ENCODE results near the gene PLK2.

The PLK2 gene

DNA sequence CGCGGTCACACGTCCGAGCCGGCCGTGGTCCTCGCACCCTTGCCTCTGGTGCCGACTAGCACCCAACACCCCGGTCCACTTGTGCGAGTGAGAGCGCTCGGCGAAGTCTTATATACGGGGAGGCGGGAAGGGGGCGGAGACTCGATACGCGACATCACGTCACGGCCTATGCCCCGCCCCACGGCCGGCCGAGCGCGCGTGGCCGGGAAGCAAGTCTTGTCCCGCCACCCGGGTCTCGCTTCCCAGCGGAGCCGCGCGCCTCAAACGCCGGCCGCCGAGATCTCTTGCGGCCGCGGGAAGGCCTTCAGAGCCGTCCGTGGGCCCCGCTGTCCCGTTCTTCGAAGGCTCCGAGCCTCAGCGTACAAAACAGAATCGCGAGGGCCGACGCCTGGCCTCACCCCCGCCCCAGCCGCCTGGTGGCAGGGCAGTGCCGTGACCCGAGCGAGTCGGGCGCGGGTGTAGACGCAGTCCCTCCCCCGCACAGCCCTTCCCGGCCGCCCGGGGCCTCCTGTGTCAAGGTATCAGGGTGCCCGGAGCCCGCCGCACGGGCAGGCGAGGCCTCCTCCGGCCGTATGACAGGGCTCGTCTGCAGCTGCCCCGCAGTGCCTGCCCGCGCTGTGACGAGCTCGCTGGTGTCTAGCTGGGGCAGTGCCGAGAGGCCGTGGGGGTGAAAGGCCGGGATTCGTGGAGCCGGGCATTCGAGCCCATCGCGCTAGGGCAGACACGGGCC is at the start of gene PLK2:
Gene PLK2, minus strand, starts transcription at position 85 of the 730 bp plus-strand sequence. CDS start 127 bp downstream, outside the sequence.
- peak; percentile 67 for DNase-seq (ENCODE audit: low read depth)

DNA sequence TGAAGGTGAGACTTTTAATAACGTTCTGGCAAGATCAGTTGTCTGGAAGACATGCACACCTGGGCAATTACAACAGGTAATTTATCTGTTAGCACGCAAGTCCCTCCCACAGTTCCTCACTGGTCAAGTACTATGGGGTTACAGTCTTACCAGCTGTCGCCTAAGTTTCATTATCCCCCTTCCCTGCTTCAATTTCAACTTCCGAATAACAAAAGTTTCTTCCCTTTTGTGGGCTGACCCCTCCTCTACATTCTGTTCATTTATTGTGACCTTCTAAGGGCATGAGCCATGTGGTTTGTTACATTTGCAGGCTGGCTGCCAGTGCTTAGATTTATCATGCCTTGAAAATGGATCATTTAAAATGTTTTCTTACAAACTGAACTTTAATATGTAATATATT is 47.8 kb upstream of the PLK2 start:
- DNase-seq (ENCODE audit: low read depth), result no peak

DNA sequence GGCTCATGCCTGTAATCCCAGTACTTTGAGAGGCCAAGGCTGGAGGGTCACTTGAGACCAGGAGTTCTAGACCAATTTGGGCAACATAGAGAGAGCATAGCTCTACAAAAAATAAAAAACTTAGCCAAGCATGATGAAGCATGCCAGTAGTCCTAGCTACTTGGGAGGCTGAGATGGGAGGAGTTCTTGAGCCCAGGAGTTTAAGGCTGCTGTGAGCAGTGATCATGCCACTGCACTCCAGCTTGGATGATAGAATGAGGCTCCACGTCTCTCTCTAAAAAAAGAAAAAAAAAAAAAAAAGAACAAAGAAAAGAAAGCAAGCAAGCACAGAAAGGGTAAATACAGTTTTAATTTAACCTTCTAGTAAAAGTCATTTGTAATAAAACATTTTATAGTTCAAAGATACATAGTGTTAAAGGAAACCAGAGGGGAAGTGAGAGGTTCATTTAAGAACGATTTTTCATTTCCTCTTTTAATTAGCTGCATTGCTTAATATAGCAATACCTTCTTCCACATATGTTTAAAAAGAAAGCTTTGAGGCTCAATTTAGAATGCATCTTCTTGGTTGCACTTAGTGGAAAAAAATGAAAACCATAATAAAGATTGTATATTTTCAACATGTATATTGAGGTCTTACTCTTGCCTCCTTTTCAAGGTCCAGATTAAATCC is 46.2 kb upstream of the PLK2 start:
- DNase-seq (ENCODE audit: low read depth), result no peak

DNA sequence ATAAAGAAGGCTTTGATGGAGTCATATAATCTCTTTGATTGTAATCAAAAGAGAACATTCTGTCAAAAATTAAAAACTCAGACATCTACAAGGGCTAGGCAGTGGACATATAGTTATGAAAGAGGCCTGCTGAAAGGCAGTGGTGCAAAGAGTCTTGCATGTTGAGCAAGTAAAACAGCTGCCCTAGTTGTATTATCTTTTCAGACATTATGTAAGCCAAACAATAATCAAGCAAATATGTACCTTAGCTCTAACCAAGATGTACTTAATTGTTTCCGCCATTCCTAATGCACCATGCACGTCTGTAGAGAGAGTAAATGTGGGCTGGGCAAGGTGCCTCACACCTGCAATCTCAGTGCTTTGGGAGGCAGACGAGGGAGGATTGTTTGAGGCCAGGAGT is 45.6 kb upstream of the PLK2 start:
- DNase-seq (ENCODE audit: low read depth), result no peak

DNA sequence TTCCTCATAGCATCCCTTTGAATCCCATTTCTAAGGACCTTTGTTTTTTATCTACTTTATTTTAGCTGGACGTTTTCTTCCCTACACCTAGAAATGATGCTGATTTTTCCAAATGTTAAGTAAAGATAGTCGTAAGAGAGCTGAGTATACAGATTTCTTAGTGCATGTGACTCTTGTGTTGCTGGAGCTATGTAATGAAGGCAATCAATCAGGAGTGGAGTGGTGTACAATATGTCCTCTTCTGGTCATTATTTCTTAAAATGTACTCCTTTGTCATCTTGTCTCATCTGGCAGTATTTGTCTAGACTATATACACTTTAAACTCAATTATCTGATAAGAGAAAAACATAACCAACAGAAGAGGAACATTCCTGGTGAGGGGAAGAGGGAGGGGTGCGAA is 44.9 kb upstream of the PLK2 start:
- DNase-seq (ENCODE audit: low read depth), result no peak

DNA sequence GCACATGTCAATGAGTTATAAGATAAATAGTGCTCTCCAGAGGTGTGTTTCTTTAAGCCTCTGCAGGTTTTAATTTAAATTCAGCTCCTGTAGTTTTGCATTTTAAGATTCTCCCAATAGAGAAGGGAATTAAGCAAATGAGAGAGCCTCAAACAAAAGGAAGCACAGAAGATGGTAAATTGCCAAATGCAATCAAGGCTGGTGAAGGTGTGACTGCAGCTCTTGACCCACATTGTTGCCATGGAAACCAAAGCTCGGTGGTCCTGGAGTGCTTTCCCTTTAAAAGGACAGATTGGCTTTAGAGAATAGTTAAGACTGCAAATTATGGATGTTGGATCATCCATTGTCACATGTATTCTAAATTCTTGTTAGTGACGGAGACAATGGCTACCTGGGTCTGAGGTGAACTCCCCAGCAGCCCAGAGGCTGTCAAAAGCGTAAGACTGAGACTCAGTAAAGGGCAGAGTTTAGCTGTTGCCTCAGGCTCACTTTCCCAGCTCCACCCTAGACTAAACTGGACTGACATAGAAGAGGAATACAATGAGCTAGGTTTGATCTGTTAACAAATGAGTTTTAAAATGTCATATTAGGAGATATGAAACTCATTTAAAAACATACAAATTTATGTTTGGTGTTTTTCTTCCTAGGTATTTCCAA is 43.6 kb upstream of the PLK2 start:
- DNase-seq (ENCODE audit: low read depth), result no peak

DNA sequence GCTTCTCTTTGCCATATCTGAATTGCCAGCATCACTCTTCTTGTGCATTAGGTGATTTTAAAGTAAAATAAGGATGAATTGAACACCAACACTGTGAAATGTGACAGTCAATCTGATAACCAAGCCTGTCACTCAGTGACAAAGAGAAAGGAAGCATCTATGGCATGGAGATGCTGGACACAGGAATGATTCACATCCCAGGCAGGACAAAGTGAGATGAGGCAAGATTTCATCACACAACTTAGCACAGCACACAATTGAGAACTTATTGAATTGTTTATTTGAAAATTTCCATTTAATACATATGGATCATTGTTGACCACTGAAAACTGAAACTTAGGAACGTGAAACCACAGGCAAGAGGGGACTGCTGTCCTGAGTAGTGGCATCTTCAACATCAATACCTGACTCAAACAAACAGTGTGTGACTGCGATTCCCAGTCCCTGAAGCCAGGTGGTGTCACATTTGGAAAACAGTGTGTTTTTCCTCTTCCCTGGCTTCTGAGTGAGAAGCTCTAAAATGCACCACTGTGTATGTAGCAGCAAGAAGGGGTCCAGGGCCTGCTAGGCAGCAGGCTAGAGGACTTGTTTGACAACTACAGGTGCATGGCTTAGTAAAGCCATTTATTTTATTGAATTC is 42.0 kb upstream of the PLK2 start:
- DNase-seq (ENCODE audit: low read depth), result no peak

DNA sequence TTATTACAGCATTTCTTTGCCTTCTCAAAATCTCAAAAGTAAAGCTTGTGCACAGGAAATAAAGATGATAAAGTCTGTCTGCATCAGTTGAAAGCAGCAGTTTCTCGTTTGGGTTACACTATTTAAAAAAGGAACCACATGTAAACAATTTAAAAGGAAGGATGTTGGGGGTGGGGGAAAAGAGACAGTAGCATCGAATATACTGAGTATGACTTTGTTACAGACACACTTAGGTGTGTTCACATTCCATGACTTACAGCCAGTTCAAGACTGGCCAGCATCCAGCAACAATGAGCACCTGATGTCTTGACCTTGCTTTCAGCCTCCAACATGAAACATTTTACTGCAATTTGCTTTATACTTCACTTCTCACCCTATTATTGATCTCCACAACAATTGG is 40.1 kb upstream of the PLK2 start:
- DNase-seq (ENCODE audit: low read depth), result no peak

DNA sequence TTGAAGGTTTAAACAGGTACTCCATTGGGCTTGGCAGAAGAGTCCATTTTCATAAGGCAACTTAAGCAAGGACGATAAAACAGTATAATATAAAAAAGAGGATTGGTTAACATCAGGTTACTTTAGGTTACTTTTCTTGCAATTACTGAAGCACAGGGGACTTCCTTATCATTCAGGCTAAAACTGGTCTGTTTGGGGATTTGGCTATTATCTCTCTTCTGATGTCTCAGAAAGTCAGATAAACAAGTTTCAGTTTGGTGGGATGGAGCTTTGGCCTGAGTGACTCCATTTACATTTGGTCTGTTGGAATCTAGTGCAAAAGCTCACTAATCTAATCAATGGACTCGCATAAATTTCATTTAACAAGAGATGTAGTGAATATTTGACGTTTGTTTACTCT is 39.3 kb upstream of the PLK2 start:
- DNase-seq (ENCODE audit: low read depth), result no peak

DNA sequence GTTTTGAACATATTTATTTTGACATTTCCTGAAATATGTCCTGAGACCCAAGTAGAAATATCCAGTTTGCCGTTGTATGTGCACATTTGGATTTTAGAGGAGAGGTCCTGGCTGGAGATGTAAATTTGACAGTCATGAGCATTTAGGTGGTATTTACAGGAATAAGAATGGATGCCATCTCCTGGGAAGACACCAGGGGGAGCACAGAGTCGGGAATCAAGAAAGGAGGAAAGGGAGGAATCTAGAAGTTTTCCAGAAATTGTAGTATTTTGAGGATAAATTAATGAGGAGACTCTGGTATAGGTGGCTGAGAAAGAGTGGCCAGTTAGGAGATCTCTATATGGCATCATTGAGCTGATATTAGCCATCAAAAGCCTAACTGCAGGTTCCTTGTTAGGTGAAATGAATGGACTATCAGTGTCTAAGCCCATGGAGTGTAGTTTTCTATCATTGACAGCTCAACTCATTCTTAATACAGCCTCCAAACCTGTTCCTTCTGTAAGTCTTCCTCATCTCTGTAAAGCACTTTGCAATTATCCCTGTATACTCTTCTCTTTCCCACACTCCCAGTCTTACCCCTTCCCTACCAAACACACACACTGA is 38.6 kb upstream of the PLK2 start:
- DNase-seq (ENCODE audit: low read depth), result no peak

DNA sequence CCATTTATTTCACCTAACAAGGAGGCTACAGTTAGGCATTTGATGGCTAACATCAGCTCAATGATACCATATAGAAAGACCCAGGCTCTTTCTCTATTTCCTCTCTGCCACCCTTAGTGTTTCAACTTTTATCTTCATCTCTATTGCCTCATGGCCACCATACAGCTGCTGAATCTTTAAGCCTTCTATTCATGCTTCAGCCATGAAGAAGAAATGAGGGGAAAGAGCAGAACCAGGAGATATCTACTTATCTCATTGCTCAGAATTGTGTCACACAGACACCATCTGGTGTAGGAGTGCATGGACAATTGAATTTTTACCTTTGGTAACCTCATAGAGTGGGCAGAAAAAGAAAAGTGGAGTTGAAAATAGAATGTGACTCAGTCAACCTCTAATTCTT is 38.0 kb upstream of the PLK2 start:
- DNase-seq (ENCODE audit: low read depth), result no peak

DNA sequence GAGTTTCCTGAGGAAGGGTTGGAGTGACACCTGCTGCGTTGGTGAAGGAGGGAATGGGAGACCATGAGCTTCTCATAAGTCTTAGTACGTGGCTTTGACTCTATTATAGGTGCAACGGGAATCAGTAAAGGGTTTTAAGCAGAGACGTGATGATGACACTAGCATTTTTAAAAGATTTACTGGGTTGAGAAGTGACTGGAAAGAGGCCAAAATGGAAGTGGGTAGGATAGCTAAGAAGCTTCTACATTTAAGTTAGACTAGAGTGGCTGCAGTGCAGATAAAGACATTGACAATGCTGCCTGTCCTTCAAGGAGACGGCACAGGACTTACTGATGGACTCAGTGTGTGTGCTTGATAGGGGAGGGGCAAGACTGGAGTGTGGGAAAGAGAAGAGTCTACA is 37.5 kb upstream of the PLK2 start:
- no peak for DNase-seq (ENCODE audit: low read depth)

DNA sequence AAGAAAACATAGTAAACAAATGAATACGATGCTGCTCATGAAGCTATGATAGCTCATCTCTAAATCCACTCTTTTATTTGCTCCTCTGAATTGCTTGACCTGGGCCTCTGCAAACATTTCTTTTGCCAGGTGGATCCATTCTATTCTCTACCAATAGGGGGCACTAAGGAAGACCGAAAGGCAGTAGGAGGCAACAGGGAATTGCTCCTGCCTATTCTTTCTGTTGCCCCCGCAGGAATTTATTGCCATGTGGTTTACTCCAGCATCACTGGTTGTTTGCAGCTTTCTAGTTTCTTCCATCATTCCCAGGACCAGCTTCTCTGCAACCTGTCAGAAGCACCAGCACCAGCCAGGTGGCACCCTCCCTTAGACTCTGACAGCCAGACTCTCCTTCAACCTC is 36.6 kb upstream of the PLK2 start:
- DNase-seq (ENCODE audit: low read depth), result no peak

DNA sequence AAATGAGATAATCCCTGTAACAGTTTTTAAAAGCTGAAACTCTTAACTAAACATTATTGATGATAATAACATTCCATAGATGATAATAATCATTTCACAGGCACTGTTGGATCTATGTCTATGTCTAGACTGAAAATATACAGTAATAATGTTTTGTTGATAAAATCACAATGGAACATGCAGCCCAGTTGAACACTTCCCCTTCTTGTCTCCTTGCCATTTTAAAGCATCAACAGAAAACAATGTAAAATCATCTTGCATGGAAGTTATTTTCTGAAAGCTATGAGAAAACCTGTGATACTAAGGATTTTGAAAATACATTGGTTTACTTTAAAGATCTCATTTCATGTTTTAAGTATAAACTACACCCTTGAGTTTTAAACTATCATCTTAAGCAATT is 33.3 kb upstream of the PLK2 start:
- DNase-seq (ENCODE audit: low read depth), result no peak

DNA sequence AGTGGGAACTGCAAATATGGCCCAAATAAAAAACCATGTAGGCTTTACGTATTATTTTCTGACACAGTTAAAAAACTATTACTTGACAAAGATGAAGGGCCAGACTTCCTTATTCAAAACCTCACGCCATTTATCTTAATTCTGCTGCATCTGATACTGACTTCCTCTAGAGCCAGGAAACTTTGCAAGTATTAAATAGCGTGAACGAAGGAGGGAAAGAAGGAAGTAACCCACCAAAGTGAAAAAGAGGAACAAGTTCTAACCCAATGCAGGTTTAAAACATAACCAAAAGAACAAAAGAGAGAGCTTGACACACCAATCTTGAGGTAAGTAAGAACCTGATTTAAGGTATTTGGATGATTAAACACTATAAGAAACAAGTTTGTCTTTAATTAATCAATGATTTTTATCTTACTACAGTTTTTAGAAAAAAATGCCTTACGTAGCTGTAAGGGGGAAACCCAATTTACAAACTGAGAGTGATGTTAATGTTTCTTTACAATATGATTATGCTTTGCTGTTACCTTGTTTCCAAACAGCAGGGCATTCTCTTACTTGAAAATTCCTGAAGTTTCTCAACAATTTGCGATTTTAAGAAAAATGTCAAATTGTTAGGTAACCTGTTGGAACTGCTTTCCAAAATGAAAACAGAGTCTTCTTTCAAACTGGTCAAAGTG is 31.5 kb upstream of the PLK2 start, which contains the start of gene GAPT:
Gene GAPT, plus strand, starts transcription at position 220 of the 677 bp plus-strand sequence. CDS start 3,102 bp downstream, outside the sequence.
- DNase-seq (ENCODE audit: low read depth), result no peak

DNA sequence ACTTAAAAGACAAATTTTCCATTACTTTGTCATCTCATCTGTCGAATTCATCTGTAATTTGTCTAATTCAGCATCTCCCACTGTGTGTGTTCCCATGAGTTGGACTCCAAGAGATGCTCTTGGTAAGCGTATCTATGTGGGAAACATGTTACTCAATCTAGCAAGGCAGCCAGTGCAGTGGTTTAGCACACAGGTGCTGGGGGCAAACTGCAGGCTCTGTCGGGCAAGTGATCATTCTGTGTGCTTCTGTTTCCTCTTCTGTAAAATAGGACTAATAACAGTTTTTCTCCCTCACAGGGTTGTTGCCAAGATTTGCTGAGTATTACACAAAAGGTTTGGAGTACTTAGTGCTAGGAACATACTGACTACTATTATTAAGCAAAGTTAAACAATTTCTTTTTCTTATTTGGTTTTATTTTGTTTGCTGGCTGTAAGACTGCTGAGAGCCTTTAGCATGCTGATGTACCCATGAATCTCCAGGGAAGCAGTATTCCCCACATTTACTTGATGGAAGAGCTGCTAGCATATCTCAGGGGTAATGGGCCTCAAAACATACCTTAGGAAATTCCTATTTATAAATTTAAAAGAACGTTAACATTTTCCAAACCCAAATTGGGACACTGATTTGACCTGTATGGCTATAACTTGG is 30.6 kb upstream of the PLK2 start:
- DNase-seq (ENCODE audit: low read depth), result no peak

DNA sequence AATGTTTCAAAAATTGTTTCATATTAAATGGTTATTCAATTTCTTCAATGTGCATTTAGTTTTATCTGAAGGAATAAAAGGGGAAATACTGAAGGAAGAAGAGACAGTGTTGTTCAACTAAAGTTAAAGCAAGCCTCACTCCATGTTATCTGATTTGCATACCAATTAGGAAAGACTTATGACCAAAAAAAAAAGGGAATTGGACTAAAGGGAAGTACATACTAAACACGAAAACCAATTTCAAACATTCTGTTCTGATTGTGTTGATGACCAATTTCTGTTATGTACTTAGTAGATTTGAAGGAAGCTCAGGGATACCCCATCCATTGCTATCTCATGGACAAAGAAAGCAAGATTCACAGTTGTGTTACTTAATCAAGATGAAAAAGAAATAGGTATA is 26.4 kb upstream of the PLK2 start:
- DNase-seq (ENCODE audit: low read depth), result no peak

DNA sequence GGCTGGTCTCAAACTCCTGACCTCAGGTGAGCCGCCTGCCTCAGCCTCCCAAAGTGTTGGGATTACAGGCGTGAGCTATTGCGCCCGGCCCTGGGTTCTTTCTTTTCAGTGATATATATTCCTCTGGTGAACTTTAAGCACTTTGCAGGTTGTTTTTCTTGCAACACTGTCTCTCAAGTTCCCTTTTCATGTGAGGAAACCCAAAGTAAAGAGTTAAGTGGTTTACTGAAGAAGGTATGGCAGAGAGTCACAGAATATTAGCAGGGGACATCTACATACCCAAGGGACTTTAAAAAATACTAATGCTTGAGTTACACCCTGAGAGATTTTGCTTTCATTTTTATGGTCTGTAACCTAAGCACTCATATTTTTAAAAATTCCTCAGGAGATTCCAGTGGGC is 24.6 kb upstream of the PLK2 start:
- no peak for DNase-seq (ENCODE audit: low read depth)

DNA sequence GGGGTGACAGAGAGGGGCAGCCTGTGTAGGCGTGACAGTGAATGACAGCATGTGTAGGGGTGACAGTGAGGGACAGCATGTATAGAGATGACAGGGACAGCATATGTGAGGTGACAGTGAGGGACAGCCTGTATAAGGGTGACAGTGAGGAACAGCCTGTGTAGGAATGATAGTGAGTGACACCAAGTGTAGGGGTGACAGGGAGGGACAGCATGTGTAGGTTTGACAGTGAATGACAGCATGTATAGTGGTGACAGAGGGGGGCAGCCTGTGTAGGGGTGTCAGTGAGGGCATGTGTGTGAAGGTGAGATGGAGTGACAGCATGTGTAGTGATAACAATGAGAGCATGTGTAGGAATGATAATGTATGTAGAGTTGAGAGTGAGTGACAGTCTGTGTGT is 22.6 kb upstream of the PLK2 start:
- no peak for DNase-seq (ENCODE audit: low read depth)

DNA sequence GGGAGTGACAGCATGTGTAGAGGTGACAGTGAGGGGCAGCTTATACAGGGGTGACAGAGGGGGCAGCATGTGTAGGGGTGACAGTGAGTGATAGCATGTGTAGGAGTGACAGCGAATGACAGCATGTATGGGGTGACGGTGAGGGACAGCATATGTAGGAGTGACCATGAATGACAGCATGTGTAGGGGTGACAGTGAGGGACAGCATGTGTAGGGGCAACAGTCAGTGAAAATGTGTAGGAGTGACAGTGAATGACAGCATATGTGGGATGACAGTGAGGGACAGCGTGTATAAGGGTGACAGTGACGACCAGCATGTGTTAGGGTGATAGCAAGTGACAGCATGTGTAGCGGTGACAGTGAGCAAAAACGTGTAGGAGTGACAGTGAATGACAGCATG is 21.9 kb upstream of the PLK2 start:
- no peak for DNase-seq (ENCODE audit: low read depth)

DNA sequence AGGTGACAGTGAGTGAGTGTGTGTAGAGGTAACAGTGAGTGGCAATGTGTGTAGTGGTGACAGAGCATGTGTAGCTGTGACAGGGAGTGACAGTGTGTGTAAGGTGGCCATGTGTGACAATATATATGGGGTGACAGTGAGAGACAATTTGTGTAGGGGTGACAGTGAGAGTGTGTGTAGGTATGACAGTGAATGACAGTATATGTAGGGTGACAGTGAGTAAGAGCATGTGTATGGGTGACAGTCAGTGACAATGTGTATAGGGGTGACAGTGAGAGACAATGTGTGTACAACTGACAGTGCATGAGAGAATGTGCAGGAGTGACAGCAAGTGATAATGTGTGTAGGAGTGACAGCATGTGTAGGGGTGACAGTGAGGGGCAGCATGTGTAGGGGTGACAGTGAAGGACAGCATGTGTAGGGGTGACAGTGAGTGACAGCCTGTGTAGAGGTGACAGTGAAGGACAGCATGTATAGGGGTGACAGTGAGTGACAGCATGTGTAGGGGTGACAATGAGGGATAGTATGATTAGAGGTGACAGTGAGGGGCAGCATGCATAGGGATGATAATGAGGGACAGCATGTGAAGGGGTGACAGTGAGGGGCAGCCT is 21.3 kb upstream of the PLK2 start:
- DNase-seq (ENCODE audit: low read depth), result no peak

All from stimulated activated CD8-positive, alpha-beta memory T cell treated with anti-CD3 and anti-CD28 coated beads, Interleukin-15, amount 100 ng/mL, for 24 hours (primary cell).